Measurements from ENCODE around the gene FAAP20. TPM values are rescaled to one million over a fixed set of nuclear protein-coding genes. Genes with fewer than 3 reads are reported as not detected.

FAAP20 gene
- total RNA-seq, 2 experiments from 2014 or later, result 64.7 to 71.7 TPM

DNA sequence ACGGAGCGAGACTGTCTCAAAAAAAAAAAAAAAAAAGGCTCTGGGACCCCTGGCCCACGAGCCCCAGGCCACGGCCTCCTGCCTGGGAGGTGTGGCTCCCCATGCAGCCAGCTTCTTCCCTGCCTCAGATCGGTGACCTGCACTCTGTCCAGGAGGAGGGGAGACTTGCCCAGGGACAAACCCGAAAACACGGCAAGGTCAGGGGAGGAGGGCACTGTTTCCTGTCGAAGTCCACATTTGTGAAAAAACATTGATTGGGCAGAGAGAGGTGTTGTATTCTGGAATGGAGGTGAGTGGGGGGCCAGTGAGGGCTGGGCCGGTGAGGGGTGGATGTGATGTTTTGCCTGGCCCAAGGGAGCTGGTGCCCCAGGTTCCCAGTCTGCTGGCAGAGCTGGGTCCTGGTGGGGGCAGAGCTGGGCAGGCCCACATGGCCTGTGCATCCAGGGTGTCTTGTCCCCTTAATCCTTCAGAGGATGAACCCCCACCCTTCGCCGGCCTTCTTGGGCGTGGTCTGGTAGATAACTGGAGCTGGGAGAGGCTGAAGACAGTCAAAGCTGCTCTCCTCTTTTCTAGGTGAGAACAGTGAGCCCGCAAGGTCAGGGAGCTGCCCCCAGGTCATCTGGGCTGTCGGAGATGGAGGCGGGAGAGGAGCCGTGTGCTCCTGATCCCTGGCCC lies 12.4 kb upstream of the FAAP20 start:
- no peak overlapping the region for H3K27ac Mint-ChIP-seq
- H3K4me3 Mint-ChIP-seq, result no peak overlapping the region
- ATAC-seq (no peak), DNase-seq (no peak)
- POLR2A ChIA-PET, result interaction anchor here (1.0 to 3.9 kb wide), 3 partner anchors 23 to 109 kb away, joined by 3 to 15 read pairs (median 3); no protein-coding TSS in a partner anchor
- intact Hi-C loops (cut with micrococcal nuclease), result no loop called here
- H3K27me3 Mint-ChIP-seq, result no peaks in the 10 kb centered on the region
- CTCF ChIA-PET, result interaction anchor here (0.9 kb wide), 1 partner anchor 12 kb away, joined by 3 read pairs; the partner anchor contains the start of gene FAAP20
- no peaks in the 10 kb centered on the region for H3K36me3 Mint-ChIP-seq (ENCODE audit: low read depth)
- TF ChIP-seq, protein P1, sequence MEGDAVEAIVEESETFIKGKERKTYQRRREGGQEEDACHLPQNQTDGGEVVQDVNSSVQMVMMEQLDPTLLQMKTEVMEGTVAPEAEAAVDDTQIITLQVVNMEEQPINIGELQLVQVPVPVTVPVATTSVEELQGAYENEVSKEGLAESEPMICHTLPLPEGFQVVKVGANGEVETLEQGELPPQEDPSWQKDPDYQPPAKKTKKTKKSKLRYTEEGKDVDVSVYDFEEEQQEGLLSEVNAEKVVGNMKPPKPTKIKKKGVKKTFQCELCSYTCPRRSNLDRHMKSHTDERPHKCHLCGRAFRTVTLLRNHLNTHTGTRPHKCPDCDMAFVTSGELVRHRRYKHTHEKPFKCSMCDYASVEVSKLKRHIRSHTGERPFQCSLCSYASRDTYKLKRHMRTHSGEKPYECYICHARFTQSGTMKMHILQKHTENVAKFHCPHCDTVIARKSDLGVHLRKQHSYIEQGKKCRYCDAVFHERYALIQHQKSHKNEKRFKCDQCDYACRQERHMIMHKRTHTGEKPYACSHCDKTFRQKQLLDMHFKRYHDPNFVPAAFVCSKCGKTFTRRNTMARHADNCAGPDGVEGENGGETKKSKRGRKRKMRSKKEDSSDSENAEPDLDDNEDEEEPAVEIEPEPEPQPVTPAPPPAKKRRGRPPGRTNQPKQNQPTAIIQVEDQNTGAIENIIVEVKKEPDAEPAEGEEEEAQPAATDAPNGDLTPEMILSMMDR (IDR thresholded peaks at IDR 0.05), result no peak
- no peaks in the 10 kb centered on the region for H3K9me3 Mint-ChIP-seq
- peaks cover 2% of the 10 kb centered on the region for H3K4me1 Mint-ChIP-seq (ENCODE audit: low read depth)

DNA sequence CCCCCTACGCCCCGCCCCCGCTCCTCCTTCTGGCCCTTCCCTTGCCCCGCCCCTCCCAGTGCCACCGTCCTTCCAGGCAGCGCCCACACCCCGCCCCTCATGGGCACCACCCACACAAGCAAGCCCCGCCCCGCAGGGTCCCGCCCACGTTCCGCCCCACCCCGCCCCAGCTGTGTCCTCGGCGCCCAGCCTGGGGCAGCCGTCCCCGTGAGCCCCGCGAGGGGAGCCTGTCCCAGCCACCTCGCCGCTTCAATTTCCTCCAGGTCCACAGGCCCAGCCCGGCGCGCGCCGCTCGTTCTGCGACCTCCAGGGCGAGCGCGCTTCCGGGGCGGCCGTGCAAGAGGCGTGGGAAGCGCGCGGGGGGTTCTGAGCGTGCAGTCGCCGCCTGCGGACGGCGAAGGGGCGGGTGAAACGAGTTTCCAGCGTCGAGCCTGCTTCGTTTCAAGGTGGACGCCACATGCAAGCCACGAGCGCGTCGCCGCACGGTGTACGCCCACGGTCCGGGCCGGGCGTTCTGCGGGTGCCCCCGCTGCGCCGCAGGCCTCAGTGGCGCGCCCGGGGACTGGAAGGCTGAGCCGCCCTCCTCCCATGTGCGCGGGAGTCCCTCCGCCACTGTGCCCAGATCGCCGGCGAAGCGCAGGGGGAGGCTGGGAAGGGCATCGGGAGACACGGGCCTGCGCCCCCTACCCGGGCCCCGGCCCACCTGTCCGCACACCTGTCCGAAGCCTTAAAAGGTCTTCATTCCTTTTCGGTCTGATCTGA lies 10.8 kb upstream of the FAAP20 start:
- peaks cover 2% of the 10 kb centered on the region for H3K4me1 Mint-ChIP-seq (ENCODE audit: low read depth)
- no peaks in the 10 kb centered on the region for H3K36me3 Mint-ChIP-seq (ENCODE audit: low read depth)
- no peaks in the 10 kb centered on the region for H3K9me3 Mint-ChIP-seq
- H3K4me3 Mint-ChIP-seq, result peak overlapping the region; percentile 52
- TF ChIP-seq, protein P1 (IDR thresholded peaks at IDR 0.05), result no peak
- intact Hi-C loops (cut with micrococcal nuclease), result no loop called here
- ChIA-PET CTCF (interaction anchor here (1.0 to 1.4 kb wide), 2 partner anchors 176 to 177 kb away, joined by 3 read pairs; no protein-coding TSS in a partner anchor), POLR2A (interaction anchor here (0.7 to 3.9 kb wide), 2 partner anchors 24 to 342 kb away, joined by 3 to 15 read pairs; no protein-coding TSS in a partner anchor)
- ATAC-seq (peak; percentile 91), DNase-seq (peak; percentile 95)
- no peaks in the 10 kb centered on the region for H3K27me3 Mint-ChIP-seq
- no peak overlapping the region for H3K27ac Mint-ChIP-seq

DNA sequence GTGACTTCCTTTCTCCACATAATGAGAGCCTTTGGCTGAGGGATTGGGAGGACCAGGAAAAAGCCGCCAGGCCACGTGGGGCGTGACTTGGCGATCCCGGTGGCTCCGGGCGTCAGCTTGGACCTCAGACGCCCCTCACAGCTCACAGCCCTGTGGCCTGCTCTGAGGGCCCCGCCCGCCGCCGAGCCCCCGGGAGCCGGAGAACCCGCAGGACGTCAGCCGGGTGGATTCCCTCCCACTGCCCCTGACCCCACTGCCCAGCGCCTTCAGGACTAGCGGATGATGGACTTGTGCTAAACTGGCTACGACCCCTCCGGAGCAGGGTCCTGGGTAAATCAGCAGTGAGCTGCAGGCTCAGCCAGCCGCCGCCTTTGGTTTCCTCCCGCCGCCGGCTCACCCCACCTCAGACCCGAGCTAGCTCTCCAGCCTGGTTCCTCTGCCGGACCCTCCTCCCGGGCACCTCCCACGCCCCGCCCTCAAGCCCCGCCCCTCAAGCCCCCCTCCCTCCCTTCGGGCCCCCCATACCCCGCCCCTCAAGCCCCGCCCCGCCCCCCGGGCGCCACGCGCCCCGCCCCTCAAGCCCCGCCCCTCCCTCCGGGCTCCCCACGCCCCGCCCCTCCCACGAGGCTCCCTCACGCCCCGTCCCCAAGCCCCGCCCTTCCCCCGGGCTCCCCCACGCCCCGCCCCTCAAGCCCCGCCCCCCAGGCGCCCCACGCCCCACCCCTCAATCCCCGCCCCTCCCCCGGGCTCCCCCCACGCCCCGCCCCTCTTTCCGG lies 10.0 kb upstream of the FAAP20 start:
- Mint-ChIP-seq H3K4me1 (ENCODE audit: low read depth) (peaks cover 2% of the 10 kb centered on the region), H3K9me3 (no peaks in the 10 kb centered on the region), H3K4me3 (peak overlapping the region; percentile 45), H3K36me3 (ENCODE audit: low read depth) (no peaks in the 10 kb centered on the region), H3K27me3 (no peaks in the 10 kb centered on the region), H3K27ac (no peak overlapping the region)
- peak; percentile 48 for ATAC-seq
- ChIA-PET CTCF (interaction anchor here (0.8 to 1.4 kb wide), 2 partner anchors 10 to 178 kb away, joined by 3 to 5 read pairs; partner anchors contain the start of gene FAAP20), POLR2A (interaction anchor here (3.9 kb wide), 1 partner anchor 25 kb away, joined by 15 read pairs; no protein-coding TSS in a partner anchor)
- TF ChIP-seq, protein P1 (IDR thresholded peaks at IDR 0.05), result no peak
- DNase-seq, result no peak
- intact Hi-C loops (cut with micrococcal nuclease), result no loop called here

DNA sequence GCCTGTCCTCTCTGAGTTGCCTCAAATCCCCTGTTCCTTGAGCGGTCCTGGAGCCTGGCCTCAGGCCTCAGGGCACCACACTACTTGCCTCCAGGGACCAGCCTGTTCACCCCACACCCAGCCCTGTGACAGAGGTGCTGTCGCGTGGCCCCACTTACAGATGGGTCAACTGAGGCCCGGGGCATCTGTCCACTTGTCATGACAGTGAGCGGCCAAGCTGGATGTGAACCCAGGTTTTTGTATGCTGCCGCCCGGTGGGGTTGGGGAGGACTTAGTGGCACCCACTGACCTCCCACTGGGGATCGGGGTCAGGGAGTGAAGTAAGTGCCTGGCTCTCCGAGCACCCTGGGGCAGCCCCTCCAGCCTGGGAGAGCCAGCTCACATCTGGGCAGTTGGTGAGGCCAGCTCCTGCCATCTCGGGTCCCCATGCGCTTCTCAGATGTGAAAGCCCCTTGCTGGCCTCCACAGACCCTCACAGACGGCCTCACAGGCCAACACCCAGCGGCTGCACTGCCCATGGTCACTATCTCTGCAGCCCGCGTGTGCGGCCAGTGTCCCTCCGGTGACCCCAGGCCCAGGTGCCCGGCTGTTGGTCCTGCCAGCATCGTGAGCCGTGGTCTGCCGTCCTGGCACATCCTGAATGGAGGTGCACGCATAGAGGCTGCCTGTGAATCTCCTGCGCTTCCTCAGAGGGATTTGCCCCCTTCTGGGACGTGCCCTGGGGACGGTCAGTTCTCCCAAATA lies 9.3 kb upstream of the FAAP20 start:
- Mint-ChIP-seq H3K4me1 (ENCODE audit: low read depth) (peaks cover 9% of the 10 kb centered on the region), H3K27ac (no peak overlapping the region), H3K4me3 (no peak overlapping the region), H3K27me3 (no peaks in the 10 kb centered on the region), H3K9me3 (no peaks in the 10 kb centered on the region), H3K36me3 (ENCODE audit: low read depth) (no peaks in the 10 kb centered on the region)
- ATAC-seq (no peak), DNase-seq (no peak)
- ChIA-PET CTCF (interaction anchor here (0.6 to 1.6 kb wide), 5 partner anchors 8 to 178 kb away, joined by 3 to 5 read pairs (median 4); partner anchors contain the start of gene FAAP20), POLR2A (interaction anchor here (0.9 to 3.9 kb wide), 5 partner anchors 26 to 175 kb away, joined by 3 to 15 read pairs (median 4); no protein-coding TSS in a partner anchor)
- TF ChIP-seq, protein P1 (IDR thresholded peaks at IDR 0.05), result no peak
- intact Hi-C loops (cut with micrococcal nuclease), result no loop called here

Data from activated CD8-positive, alpha-beta T cell treated with anti-CD3 and anti-CD28 coated beads for 36 hours (primary cell).